Measurements from ENCODE around the gene PACRG. TPM values are rescaled to one million over a fixed set of nuclear protein-coding genes. Genes with fewer than 3 reads are reported as not detected.
A peak's percentile ranks its signal among the peaks of the same experiment; 100 is the strongest.

Gene PACRG
- total and polyA plus RNA-seq, 2 of the 8 experiments (the other 6 are each of a cell fraction or from before 2014, with no cell fraction given): 0.44 to 0.54 TPM

DNA sequence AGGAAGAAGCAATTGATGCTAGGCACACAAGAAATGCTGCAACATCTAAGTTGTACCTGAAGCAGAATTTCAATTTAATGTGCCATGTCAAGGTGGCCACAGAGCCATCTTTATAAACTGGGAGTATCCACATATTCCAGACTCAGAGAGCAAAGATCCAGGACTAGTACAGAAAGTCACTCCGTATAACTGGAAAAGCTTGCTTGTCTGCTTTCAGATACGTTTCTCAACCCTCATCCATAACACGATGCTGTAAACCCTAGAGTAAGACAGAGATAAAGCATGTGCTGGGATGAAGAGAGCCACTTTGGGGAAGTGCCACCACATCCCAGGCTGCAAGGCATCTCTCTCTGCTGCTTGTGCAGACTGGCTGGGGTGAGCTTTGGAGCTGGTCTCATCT, 134.7 kb downstream of the PACRG start:
- no peak overlapping the region for H3K18ac ChIP-seq (ENCODE audit: extremely low read depth, low read length)
- no peaks in the 10 kb centered on the region for H3K36me3 ChIP-seq (ENCODE audit: control insufficient read depth in 2 of 4, insufficient read depth in 4 of 4, low read length in 3 of 4)
- H3K27me3 ChIP-seq (replicated peaks in 1 of 4; ENCODE audit: control insufficient read depth in 3 of 4, extremely low read depth in 1 of 4, insufficient read depth in 3 of 4, low read length in 3 of 4): no peaks in the 10 kb centered on the region
- H3K56ac ChIP-seq (replicated peaks; ENCODE audit: insufficient read length, low read depth, low read length): no peak overlapping the region
- ChIA-PET CTCF (ENCODE audit: partially characterized antibody) (interaction anchor here (0.6 to 1.0 kb wide), 3 partner anchors 9 to 258 kb away, joined by 3 to 6 read pairs (median 3); no protein-coding TSS in a partner anchor), POLR2A (ENCODE audit: partially characterized antibody) (no interaction called here)
- no peaks in the 10 kb centered on the region for H3K79me1 ChIP-seq (ENCODE audit: low read depth, low read length)
- H2BK20ac ChIP-seq (ENCODE audit: low read length): no peak overlapping the region
- H3K23ac ChIP-seq (ENCODE audit: insufficient read length): no peak overlapping the region
- no peak overlapping the region for H2BK120ac ChIP-seq (replicated peaks; ENCODE audit: low read depth, low read length)
- no peak overlapping the region for H3K4me2 ChIP-seq (ENCODE audit: insufficient read depth in 1 of 2, low read depth in 2 of 2, low read length in 2 of 2)
- H3K4me1 ChIP-seq (replicated peaks in 1 of 4; ENCODE audit: control insufficient read depth in 3 of 4, insufficient read depth in 4 of 4, low read length in 3 of 4): peaks cover 0 to 6% (median 0%) of the 10 kb centered on the region in 4 experiments; a peak in 2 of 7 replicates
- H3K27ac ChIP-seq (ENCODE audit: low read depth, low read length): no peak overlapping the region
- H2AFZ ChIP-seq (ENCODE audit: low read length): 0 out of 2 replicates have a peak overlapping the region, but pooled peaks have one; percentile 27
- no peak overlapping the region for H4K5ac ChIP-seq (ENCODE audit: insufficient read length, low read depth, low read length)
- WGBS, 2 experiments (ENCODE audit: extremely low coverage in 1 of 2, insufficient coverage in 1 of 2, insufficient read length in 1 of 2, insufficient replicate concordance in 2 of 2, low coverage in 1 of 2, low lambda C conversion rate in 2 of 2, missing lambda C conversion rate in 1 of 2): 93% methylated on average over 3 of the region's 3 CpGs; no CpG with 5 or more reads in 1 of the 2 experiments
- FAIRE-seq (no peak), DNase-seq (ENCODE audit: low read depth in 1 of 2, low spot score in 2 of 2) (no peak)
- no peak overlapping the region for H3K4ac ChIP-seq (replicated peaks; ENCODE audit: insufficient read length, low read depth, low read length)
- H3K14ac ChIP-seq (ENCODE audit: insufficient read length): no peak overlapping the region
- H2BK5ac ChIP-seq (ENCODE audit: low read depth, low read length): no peak overlapping the region
- no peak overlapping the region for H4K8ac ChIP-seq (ENCODE audit: extremely low read depth, insufficient read depth, low read length)
- no peak overlapping the region for H3K4me3 ChIP-seq (ENCODE audit: extremely low read depth in 1 of 4, insufficient read depth in 2 of 4, low read depth in 3 of 4, low read length in 4 of 4)
- H4K91ac ChIP-seq (replicated peaks; ENCODE audit: insufficient read length, low read length): no peak overlapping the region
- H2BK12ac ChIP-seq (ENCODE audit: low read depth, low read length): no peak overlapping the region
- no peaks in the 10 kb centered on the region for H4K20me1 ChIP-seq (replicated peaks in 1 of 2; ENCODE audit: control insufficient read depth in 1 of 2, insufficient read depth in 2 of 2, low read length in 2 of 2)
- H2BK15ac ChIP-seq (ENCODE audit: low read length): no peak overlapping the region
- H3K9ac ChIP-seq (replicated peaks in 1 of 4; ENCODE audit: extremely low read depth in 1 of 4, low read depth in 3 of 4, low read length in 3 of 4): no peak overlapping the region
- no peaks in the 10 kb centered on the region for H3K23me2 ChIP-seq (ENCODE audit: low read depth, low read length)
- H3K9me3 ChIP-seq (ENCODE audit: insufficient read depth in 2 of 2, low read depth in 1 of 2, low read length in 1 of 2): no peaks in the 10 kb centered on the region; a peak in 1 of 4 replicates
- H2AK5ac ChIP-seq (ENCODE audit: low read depth, low read length): no peak overlapping the region
- H3K79me2 ChIP-seq (ENCODE audit: control insufficient read depth in 1 of 2, insufficient read depth in 2 of 2, low read length in 2 of 2): no peaks in the 10 kb centered on the region
- TF ChIP-seq SIRT6 (IDR thresholded peaks at IDR 0.05; ENCODE audit: low read length) (no peak), RAD21 (IDR thresholded peaks at IDR 0.05 in 1 of 2, conservative IDR thresholded peaks at IDR 0.05 in 1 of 2; ENCODE audit: low read depth in 2 of 2, low read length in 2 of 2) (no peak), CREB1 (IDR thresholded peaks at IDR 0.05) (no peak), RBBP5 (IDR thresholded peaks at IDR 0.05; ENCODE audit: borderline replicate concordance, low read depth, low read length) (no peak), POLR2A (IDR thresholded peaks at IDR 0.05; ENCODE audit: control extremely low read depth in 1 of 2, low read depth in 2 of 2, low read length in 2 of 2) (no peak), EZH2 (IDR thresholded peaks at IDR 0.05; ENCODE audit: low read depth, low read length, severe bottlenecking) (no peak)
